ENCODE measurements around the gene ZFHX2. TPM values are rescaled to one million over a fixed set of nuclear protein-coding genes. Genes with fewer than 3 reads are reported as not detected.

Gene ZFHX2
- total and polyA plus RNA-seq, 2 of the 13 experiments (the other 11 are each of a cell fraction or from before 2014, with no cell fraction given): 0.17 to 0.44 TPM

DNA sequence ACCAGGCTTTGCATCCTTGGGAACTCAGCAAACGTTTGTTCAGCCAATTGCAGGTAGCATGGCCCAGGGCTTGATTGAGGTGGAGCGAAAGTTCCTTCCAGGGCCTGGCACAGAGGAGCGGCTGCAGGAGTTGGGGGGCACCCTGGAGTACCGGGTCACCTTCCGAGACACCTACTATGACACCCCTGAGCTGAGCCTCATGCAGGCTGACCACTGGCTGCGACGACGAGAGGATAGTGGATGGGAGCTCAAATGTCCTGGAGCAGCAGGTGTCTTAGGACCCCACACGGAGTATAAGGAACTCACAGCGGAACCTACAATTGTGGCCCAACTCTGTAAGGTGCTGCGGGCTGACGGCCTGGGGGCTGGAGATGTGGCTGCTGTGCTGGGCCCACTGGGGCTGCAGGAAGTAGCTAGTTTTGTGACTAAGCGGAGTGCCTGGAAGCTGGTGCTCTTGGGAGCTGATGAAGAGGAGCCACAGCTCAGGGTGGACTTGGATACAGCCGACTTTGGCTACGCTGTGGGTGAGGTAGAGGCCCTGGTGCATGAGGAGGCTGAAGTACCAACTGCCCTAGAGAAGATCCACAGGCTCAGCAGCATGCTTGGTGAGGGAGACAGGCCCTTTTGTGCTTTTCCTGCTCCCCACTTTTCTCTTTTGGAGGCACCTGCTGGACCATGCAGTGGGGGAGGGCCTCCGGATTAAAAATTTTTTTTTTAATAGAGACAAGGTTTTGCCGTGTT lies 5.3 kb upstream of the ZFHX2 start (continued):
- TF ChIP-seq RBM39 (IDR thresholded peaks at IDR 0.05; ENCODE audit: low read depth, low read length, poor library complexity, severe bottlenecking) (no peak), RARG (CRISPR knock-in tag; IDR thresholded peaks at IDR 0.05; ENCODE audit: low read depth) (no peak), AHDC1 (CRISPR knock-in tag; IDR thresholded peaks at IDR 0.05; ENCODE audit: borderline replicate concordance) (no peak; the same call in 1 of the 2 replicates), ZNF597 (CRISPR knock-in tag; IDR thresholded peaks at IDR 0.05) (no peak; the same call in 1 of the 2 replicates), RFXANK (CRISPR knock-in tag; IDR thresholded peaks at IDR 0.05) (no peak), NFAT5 (CRISPR knock-in tag; IDR thresholded peaks at IDR 0.05) (no peak), ZNF703 (CRISPR knock-in tag; IDR thresholded peaks at IDR 0.05; ENCODE audit: borderline replicate concordance) (no peak)
- TF ChIP-seq, protein P1, sequence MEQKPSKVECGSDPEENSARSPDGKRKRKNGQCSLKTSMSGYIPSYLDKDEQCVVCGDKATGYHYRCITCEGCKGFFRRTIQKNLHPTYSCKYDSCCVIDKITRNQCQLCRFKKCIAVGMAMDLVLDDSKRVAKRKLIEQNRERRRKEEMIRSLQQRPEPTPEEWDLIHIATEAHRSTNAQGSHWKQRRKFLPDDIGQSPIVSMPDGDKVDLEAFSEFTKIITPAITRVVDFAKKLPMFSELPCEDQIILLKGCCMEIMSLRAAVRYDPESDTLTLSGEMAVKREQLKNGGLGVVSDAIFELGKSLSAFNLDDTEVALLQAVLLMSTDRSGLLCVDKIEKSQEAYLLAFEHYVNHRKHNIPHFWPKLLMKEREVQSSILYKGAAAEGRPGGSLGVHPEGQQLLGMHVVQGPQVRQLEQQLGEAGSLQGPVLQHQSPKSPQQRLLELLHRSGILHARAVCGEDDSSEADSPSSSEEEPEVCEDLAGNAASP (CRISPR knock-in tag; IDR thresholded peaks at IDR 0.05; ENCODE audit: borderline replicate concordance): no peak

All from HepG2 (cell line).